Small intestine (tissue), 7 donors: ENCODE results near the gene CGB2. TPM values are rescaled to one million over a fixed set of nuclear protein-coding genes. Genes with fewer than 3 reads are reported as not detected.
A peak's percentile ranks its signal among the peaks of the same experiment; 100 is the strongest.

Experiments
- DNase-seq, 2 donors: peaks; one replicate each; pipeline versions ENCODE4 v3.0.0 to v3.0.0-alpha.2; 2013
- FAIRE-seq: peaks from 2 replicates; lab custom pipeline; 2012; peaks lifted over from hg19 to GRCh38; lab: Jason Lieb, UNC
- H3K27ac ChIP-seq, 3 donors: one replicate each; pipeline ENCODE4 v1.5.1; 2013; ENCODE audit warnings: low read length in 2 of 3, mild to moderate bottlenecking in 2 of 3, control low read depth in 1 of 3, inconsistent platforms in 1 of 3, low read depth in 1 of 3, moderate library complexity in 1 of 3
- H3K27me3 ChIP-seq, 3 donors: one replicate each; pipeline ENCODE4 v1.6.1; 2013; ENCODE audit warnings: low read length in 3 of 3, inconsistent platforms in 1 of 3; ENCODE audit not compliant: control insufficient read depth in 3 of 3, insufficient read depth in 3 of 3
- H3K36me3 ChIP-seq, 3 donors: one replicate each; pipeline ENCODE4 v1.6.1; 2013; ENCODE audit warnings: low read length in 3 of 3, inconsistent platforms in 1 of 3, low read depth in 1 of 3, mild to moderate bottlenecking in 1 of 3, moderate library complexity in 1 of 3; ENCODE audit not compliant: control insufficient read depth in 3 of 3, insufficient read depth in 2 of 3
- H3K4me1 ChIP-seq, 3 donors: one replicate each; pipeline ENCODE4 v1.6.1; 2013; ENCODE audit warnings: low read length in 2 of 3, inconsistent platforms in 1 of 3, low read depth in 1 of 3, mild to moderate bottlenecking in 1 of 3, moderate library complexity in 1 of 3; ENCODE audit not compliant: control insufficient read depth in 3 of 3, insufficient read depth in 2 of 3
- H3K4me3 ChIP-seq, 3 donors: one replicate each; pipeline ENCODE4 v1.5.1; 2013; ENCODE audit warnings: low read length in 3 of 3, control low read depth in 1 of 3, inconsistent platforms in 1 of 3, low read depth in 1 of 3, mild to moderate bottlenecking in 1 of 3, moderate library complexity in 1 of 3
- H3K9me3 ChIP-seq, 2 donors: one replicate each; pipeline ENCODE4 v1.6.1; 2013; ENCODE audit warnings: low read depth in 1 of 2, low read length in 1 of 2; ENCODE audit not compliant: control insufficient read depth in 2 of 2, insufficient read depth in 1 of 2
- WGBS, 3 donors: extraction: QIAGEN DNeasy Blood & Tissue Kit; methylation state at CpG; one replicate each; pipeline ENCODE4 v1.1.7; 2013; 5-methylcytosine and 5-hydroxymethylcytosine counted together
- polyA plus RNA-seq, 4 donors: library from polyadenylated mRNA; stranded (reverse) in 3 of 4; unstranded in 1 of 4; fragments of 200-250 nt in 3 of 4; fragments of 120-200 nt in 1 of 4; gene quantifications; one replicate each; pipeline versions ENCODE4 v1.2.1 to v1.2.3, GENCODE V29; 2013
- donor health status: healthy with polysubstance abuse.
- donor health status: control.
- donor health status: control.
- donor health status: Bipolar disorder and iron deficiency.
- donor health status: healthy.

CGB2 gene
- polyA plus RNA-seq, 4 donors, result not detected

DNA sequence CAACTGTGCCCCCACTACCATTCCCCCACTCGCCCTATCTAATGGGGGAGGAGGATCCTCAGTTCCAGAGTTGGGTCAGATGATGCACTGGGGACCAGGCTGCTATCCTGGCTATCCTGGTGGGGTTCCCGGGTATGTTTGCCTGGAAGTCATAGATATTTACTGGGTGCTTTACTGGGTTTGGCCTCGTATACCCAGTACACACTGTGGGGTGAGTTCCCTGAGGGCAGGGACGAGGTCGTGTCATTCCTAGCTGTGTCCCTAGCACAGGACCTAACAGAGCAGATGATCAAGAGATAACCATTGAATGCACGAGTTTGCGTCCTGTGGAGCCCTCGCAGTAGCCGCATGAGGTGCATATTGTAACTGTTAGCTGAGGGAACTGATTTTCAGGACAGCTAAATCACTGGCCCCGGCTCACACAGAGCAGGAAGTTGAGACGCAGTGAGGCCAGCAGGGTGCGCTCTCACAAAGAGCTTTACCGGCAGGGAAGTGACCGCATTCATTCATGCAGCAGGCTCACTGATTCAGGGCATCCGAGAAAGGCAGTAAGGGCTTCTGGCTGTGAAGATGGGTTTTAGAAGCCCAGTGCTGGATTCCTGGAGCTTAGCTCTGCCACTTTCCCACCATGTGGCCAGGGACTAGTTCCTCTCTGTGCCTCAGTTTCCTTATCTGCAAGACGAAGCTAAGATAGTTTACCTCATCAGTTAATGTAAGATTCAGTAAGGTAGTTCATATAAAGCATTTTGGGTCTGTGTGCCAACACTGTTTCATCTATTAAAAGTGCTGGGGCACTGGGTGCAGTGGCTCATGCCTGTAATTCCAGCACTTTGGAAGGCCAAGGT, 32.0 kb upstream of the CGB2 start:
- Histone ChIP-seq H3K36me3 (peaks cover 4 to 45% (median 7%) of the 10 kb centered on the region in 3 donors), H3K4me3 (no peak overlapping the region), H3K27ac (no peak overlapping the region), H3K27me3 (no peaks in the 10 kb centered on the region), H3K4me1 (peaks cover 0 to 3% (median 0%) of the 10 kb centered on the region in 3 donors), H3K9me3 (no peaks in the 10 kb centered on the region)
- peak; percentile 64 to 65 for DNase-seq
- FAIRE-seq, result no peak
- 60 to 66% (median 64%) methylated on average over 16 of the region's 16 CpGs for WGBS, 3 donors

DNA sequence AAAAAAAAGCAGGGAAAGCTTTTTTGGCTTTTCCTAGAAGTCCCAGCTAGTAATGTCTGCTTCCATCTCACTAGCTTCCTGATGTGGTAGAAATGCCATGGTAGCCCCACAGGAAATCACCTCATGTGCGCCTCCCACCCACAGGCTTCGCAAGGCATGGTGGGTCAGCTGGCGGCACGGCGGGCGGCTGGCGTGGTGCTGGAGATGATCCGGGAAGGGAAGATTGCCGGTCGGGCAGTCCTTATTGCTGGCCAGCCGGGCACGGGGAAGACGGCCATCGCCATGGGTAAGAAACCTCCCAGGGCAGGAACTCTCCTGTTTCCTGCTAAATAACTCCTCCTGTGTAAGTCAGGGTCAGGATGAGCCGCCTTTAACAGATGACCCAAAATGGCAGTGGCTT, 27.6 kb upstream of the CGB2 start:
- WGBS, 3 donors, result 97 to 99% (median 98%) methylated on average over 15 of the region's 15 CpGs
- Histone ChIP-seq H3K27ac (no peak overlapping the region), H3K9me3 (no peaks in the 10 kb centered on the region), H3K36me3 (peaks cover 4 to 63% (median 15%) of the 10 kb centered on the region in 3 donors), H3K27me3 (no peaks in the 10 kb centered on the region), H3K4me3 (no peak overlapping the region), H3K4me1 (no peaks in the 10 kb centered on the region)
- FAIRE-seq (no peak), DNase-seq (no peak)

DNA sequence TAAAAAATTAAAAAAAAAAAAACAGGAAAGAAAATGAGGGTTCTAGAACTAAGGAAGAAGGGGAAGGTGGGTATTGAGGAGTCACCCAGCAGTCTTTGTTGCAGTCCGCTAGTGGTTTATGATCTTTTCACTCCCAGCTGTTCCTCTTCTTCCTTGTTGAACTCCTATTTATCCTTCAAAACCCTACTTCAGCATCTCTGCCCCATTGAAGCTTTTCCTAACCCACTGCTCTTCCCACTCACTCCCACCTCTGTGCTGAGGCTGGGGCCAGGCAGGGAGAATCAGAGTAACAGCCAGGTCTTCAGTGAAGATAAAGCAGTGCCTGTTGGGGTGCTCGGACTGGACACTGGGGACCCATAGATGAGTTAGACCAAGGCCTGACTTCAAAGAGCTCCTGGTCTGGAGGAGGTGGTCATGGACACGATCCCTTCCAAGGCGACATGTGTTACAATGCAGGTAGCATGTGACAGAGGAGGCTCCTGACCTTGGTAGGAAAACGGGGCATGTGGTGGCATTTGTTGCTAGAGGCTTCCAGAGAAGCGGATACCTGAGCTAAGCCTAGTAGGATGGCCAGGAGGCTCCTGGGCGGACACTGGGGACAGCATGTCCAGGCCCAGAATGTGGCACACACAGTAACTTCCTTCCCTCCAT, 26.6 kb upstream of the CGB2 start:
- DNase-seq, result no peak
- Histone ChIP-seq H3K27ac (no peak overlapping the region), H3K36me3 (peaks cover 4 to 63% (median 20%) of the 10 kb centered on the region in 3 donors), H3K27me3 (no peaks in the 10 kb centered on the region), H3K9me3 (no peaks in the 10 kb centered on the region), H3K4me3 (no peak overlapping the region), H3K4me1 (no peaks in the 10 kb centered on the region)
- 93 to 95% (median 94%) methylated on average over 7 of the region's 7 CpGs for WGBS, 3 donors
- no peak for FAIRE-seq

DNA sequence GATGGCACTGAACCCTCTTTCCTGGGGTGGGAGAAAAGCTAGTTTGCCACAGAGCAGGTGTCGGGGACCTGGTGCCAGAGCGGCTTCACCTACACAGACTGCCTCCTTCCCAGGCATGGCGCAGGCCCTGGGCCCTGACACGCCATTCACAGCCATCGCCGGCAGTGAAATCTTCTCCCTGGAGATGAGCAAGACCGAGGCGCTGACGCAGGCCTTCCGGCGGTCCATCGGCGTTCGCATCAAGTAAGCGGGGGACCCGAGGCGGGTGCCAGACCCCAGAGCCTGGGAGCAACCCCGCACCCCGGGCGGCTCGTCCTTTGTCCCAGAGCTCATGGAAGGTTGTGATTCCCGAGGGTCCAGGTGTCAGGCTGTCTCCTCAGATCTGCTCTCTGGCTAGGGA, 24.8 kb upstream of the CGB2 start:
- Histone ChIP-seq H3K9me3 (no peaks in the 10 kb centered on the region), H3K27me3 (no peaks in the 10 kb centered on the region), H3K27ac (no peak overlapping the region), H3K4me1 (no peaks in the 10 kb centered on the region), H3K4me3 (no peak overlapping the region), H3K36me3 (peaks cover 4 to 77% (median 25%) of the 10 kb centered on the region in 3 donors)
- no peak for DNase-seq
- 96 to 98% (median 97%) methylated on average over 22 of the region's 22 CpGs for WGBS, 3 donors
- no peak for FAIRE-seq

DNA sequence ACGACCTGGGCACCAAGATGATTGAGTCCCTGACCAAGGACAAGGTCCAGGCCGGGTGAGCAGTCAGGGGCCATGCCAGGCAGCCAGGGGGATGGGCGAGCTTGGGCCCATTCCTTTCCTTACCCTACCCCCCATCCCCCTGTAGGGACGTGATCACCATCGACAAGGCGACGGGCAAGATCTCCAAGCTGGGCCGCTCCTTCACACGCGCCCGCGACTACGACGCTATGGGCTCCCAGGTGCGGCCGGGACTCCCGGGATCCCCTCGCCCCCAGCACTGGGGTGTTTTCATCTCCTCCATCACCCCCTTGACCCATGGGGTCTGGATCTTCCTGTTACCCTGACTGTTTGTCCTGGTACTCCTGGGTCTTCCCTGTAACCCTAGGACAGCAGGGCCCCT, 21.9 kb upstream of the CGB2 start:
- Histone ChIP-seq H3K27ac (no peak overlapping the region), H3K4me3 (no peak overlapping the region), H3K36me3 (peaks cover 0 to 77% (median 17%) of the 10 kb centered on the region in 3 donors), H3K4me1 (no peaks in the 10 kb centered on the region), H3K9me3 (no peaks in the 10 kb centered on the region), H3K27me3 (no peaks in the 10 kb centered on the region)
- 90 to 95% (median 94%) methylated on average over 15 to 18 of the region's 18 CpGs for WGBS, 3 donors
- DNase-seq (no peak), FAIRE-seq (no peak)

DNA sequence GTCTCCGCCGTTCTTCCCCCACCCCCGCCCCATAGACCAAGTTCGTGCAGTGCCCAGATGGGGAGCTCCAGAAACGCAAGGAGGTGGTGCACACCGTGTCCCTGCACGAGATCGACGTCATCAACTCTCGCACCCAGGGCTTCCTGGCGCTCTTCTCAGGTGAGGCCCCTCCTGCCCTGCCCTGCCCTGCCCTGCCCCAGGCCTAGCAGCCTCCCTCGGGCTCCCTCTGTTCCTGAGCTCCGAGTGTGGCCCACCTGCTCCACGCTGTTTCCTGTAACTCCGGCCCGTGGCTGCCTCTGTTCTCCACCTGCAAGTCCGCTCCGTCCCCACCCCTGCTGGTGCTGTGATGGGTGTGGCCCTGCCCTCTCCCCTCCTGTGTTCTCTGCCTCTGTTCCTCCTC, 21.2 kb upstream of the CGB2 start:
- H3K4me1 ChIP-seq, result no peaks in the 10 kb centered on the region
- H3K9me3 ChIP-seq, result no peaks in the 10 kb centered on the region
- H3K27me3 ChIP-seq, result no peaks in the 10 kb centered on the region
- no peak overlapping the region for H3K27ac ChIP-seq
- FAIRE-seq (no peak), DNase-seq (no peak)
- peaks cover 3 to 78% (median 17%) of the 10 kb centered on the region in 3 donors for H3K36me3 ChIP-seq
- H3K4me3 ChIP-seq, result no peak overlapping the region
- 91 to 93% (median 93%) methylated on average over 18 of the region's 18 CpGs for WGBS, 3 donors

DNA sequence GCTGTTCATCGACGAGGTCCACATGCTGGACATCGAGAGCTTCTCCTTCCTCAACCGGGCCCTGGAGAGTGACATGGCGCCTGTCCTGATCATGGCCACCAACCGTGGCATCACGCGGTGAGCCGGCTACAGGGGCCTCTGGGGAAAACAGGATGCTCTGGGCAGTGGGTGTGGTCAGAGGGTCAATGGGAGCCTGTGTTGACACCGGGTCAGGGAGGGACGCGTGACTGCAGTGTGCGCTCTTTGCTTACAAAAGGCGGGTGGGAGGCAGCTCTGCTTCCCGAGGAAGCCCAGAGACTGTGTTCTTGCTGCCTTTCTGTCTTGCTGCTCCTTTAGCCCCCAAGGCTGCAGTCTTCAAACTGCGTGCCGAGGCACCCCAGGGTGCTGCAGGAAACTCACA, 20.5 kb upstream of the CGB2 start:
- H3K36me3 ChIP-seq, result peaks cover 5 to 79% (median 15%) of the 10 kb centered on the region in 3 donors
- no peak for FAIRE-seq
- no peaks in the 10 kb centered on the region for H3K27me3 ChIP-seq
- no peak overlapping the region for H3K4me3 ChIP-seq
- no peaks in the 10 kb centered on the region for H3K4me1 ChIP-seq
- no peaks in the 10 kb centered on the region for H3K9me3 ChIP-seq
- no peak for DNase-seq
- 90 to 93% (median 93%) methylated on average over 15 to 17 of the region's 17 CpGs for WGBS, 3 donors
- H3K27ac ChIP-seq, result no peak overlapping the region

DNA sequence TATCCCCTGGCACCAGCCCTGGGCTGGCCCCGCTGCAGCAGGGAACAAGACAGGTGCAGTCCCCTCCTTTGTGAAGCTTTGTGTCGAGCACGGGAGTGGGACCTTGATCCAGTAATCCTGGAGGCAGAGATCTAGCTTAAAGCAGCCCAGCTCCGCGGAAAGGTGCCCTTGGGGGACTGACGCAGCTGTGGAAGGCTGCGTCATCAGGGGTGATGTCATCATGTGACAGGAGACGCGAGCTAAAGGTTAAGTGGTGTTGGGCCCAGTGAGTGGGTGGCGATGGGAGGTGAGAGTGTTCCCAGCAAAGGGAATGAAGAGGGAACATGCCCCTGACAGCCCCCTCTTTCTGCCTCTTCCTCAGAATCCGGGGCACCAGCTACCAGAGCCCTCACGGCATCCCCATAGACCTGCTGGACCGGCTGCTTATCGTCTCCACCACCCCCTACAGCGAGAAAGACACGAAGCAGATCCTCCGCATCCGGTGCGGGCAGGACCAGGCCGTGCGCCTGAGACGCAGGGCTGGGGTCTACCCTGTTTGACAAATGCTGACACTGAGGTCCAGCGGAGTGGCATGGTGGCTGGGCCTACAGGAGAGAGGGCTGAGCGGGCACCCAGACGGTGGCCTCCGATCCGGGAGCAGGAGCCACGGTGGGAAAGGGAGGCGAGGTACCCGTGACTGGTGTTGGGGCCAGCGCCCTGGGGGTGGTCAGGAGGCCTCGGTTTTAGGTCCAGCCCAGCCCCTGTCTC, 17.4 kb upstream of the CGB2 start:
- FAIRE-seq (no peak), DNase-seq (no peak)
- WGBS, 3 donors, result 91 to 93% (median 91%) methylated on average over 30 to 32 of the region's 32 CpGs
- peaks cover 0 to 11% (median 4%) of the 10 kb centered on the region in 3 donors for H3K4me1 ChIP-seq
- H3K36me3 ChIP-seq, result peaks cover 5 to 71% (median 10%) of the 10 kb centered on the region in 3 donors
- no peaks in the 10 kb centered on the region for H3K9me3 ChIP-seq
- peaks cover 0 to 10% (median 0%) of the 10 kb centered on the region in 3 donors for H3K27me3 ChIP-seq
- no peak overlapping the region for H3K27ac ChIP-seq
- no peak overlapping the region for H3K4me3 ChIP-seq
